ENCODE measurements around the gene RPS2.
A peak's percentile ranks its signal among the peaks of the same experiment; 100 is the strongest.

Gene RPS2

GRCh38 chr16:1933097-1933661, 31.4 kb downstream of the RPS2 start:
- peaks cover 12% of the 10 kb centered on the region for H3K36me3 ChIP-seq (ENCODE audit: insufficient read depth, insufficient read length, low read length)
- peaks cover 8% of the 10 kb centered on the region; the same call in 1 of the 2 replicates for H3K9me3 ChIP-seq (ENCODE audit: insufficient read depth, low read length)
- TF ChIP-seq ZNF274 (IDR thresholded peaks at IDR 0.05; ENCODE audit: low read depth, low read length) (no peak), SUZ12 (IDR thresholded peaks at IDR 0.05; ENCODE audit: extremely low read depth, insufficient read depth, insufficient read length) (no peak), YY1 (IDR thresholded peaks at IDR 0.05; ENCODE audit: insufficient read depth, insufficient read length) (no peak)
- DNase-seq (ENCODE audit: low read depth, low spot score): no peak
- no peak overlapping the region for H3K4me3 ChIP-seq (ENCODE audit: insufficient read length, low read depth)
- peak overlapping the region; percentile 58 for H3K9ac ChIP-seq (ENCODE audit: insufficient read length, low read depth)
- H3K27me3 ChIP-seq (ENCODE audit: insufficient read depth, insufficient read length): peaks cover 8% of the 10 kb centered on the region
- peaks cover 21% of the 10 kb centered on the region for H3K4me1 ChIP-seq (ENCODE audit: insufficient read depth, insufficient read length)

- H3K27me3 ChIP-seq (ENCODE audit: insufficient read depth, insufficient read length): peaks cover 8% of the 10 kb centered on the region
- H3K4me3 ChIP-seq (ENCODE audit: insufficient read length, low read depth): no peak overlapping the region
- peaks cover 8% of the 10 kb centered on the region; the same call in 1 of the 2 replicates for H3K9me3 ChIP-seq (ENCODE audit: insufficient read depth, low read length)
- TF ChIP-seq SUZ12 (IDR thresholded peaks at IDR 0.05; ENCODE audit: extremely low read depth, insufficient read depth, insufficient read length) (no peak), YY1 (IDR thresholded peaks at IDR 0.05; ENCODE audit: insufficient read depth, insufficient read length) (no peak), ZNF274 (IDR thresholded peaks at IDR 0.05; ENCODE audit: low read depth, low read length) (no peak)
- peaks cover 5% of the 10 kb centered on the region for H3K36me3 ChIP-seq (ENCODE audit: insufficient read depth, insufficient read length, low read length)
- peak overlapping the region; percentile 58 for H3K9ac ChIP-seq (ENCODE audit: insufficient read length, low read depth)
- DNase-seq (ENCODE audit: low read depth, low spot score): no peak
- peaks cover 21% of the 10 kb centered on the region for H3K4me1 ChIP-seq (ENCODE audit: insufficient read depth, insufficient read length)
These were observed 32.3 kb downstream of the RPS2 start for GRCh38 chr16:1932050-1933028.

GRCh38 chr16:1930338-1930720, 34.3 kb downstream of the RPS2 start:
- TF ChIP-seq SUZ12 (IDR thresholded peaks at IDR 0.05; ENCODE audit: extremely low read depth, insufficient read depth, insufficient read length) (no peak), YY1 (IDR thresholded peaks at IDR 0.05; ENCODE audit: insufficient read depth, insufficient read length) (no peak), ZNF274 (IDR thresholded peaks at IDR 0.05; ENCODE audit: low read depth, low read length) (no peak)
- Histone ChIP-seq H3K4me3 (ENCODE audit: insufficient read length, low read depth) (no peak overlapping the region), H3K36me3 (ENCODE audit: insufficient read depth, insufficient read length, low read length) (no peaks in the 10 kb centered on the region), H3K9ac (ENCODE audit: insufficient read length, low read depth) (no peak overlapping the region), H3K27me3 (ENCODE audit: insufficient read depth, insufficient read length) (peaks cover 8% of the 10 kb centered on the region), H3K4me1 (ENCODE audit: insufficient read depth, insufficient read length) (peaks cover 20% of the 10 kb centered on the region), H3K9me3 (ENCODE audit: insufficient read depth, low read length) (peaks cover 8% of the 10 kb centered on the region; the same call in 1 of the 2 replicates)
- DNase-seq (ENCODE audit: low read depth, low spot score): no peak

GRCh38 chr16:1929578-1930337, 34.9 kb downstream of the RPS2 start:
- peaks cover 8% of the 10 kb centered on the region; the same call in 1 of the 2 replicates for H3K9me3 ChIP-seq (ENCODE audit: insufficient read depth, low read length)
- no peaks in the 10 kb centered on the region for H3K36me3 ChIP-seq (ENCODE audit: insufficient read depth, insufficient read length, low read length)
- H3K9ac ChIP-seq (ENCODE audit: insufficient read length, low read depth): peak overlapping the region; percentile 61
- peaks cover 20% of the 10 kb centered on the region for H3K4me1 ChIP-seq (ENCODE audit: insufficient read depth, insufficient read length)
- DNase-seq (ENCODE audit: low read depth, low spot score): peak; percentile 71
- H3K4me3 ChIP-seq (ENCODE audit: insufficient read length, low read depth): peak overlapping the region; percentile 38
- peaks cover 8% of the 10 kb centered on the region for H3K27me3 ChIP-seq (ENCODE audit: insufficient read depth, insufficient read length)
- no peak for TF ChIP-seq SUZ12 (IDR thresholded peaks at IDR 0.05; ENCODE audit: extremely low read depth, insufficient read depth, insufficient read length)
- TF ChIP-seq ZNF274 (IDR thresholded peaks at IDR 0.05; ENCODE audit: low read depth, low read length): no peak
- TF ChIP-seq YY1 (IDR thresholded peaks at IDR 0.05; ENCODE audit: insufficient read depth, insufficient read length): no peak

GRCh38 chr16:1929105-1929504, 35.5 kb downstream of the RPS2 start:
- no peaks in the 10 kb centered on the region for H3K36me3 ChIP-seq (ENCODE audit: insufficient read depth, insufficient read length, low read length)
- peak overlapping the region; percentile 38 for H3K4me3 ChIP-seq (ENCODE audit: insufficient read length, low read depth)
- H3K9ac ChIP-seq (ENCODE audit: insufficient read length, low read depth): peak overlapping the region; percentile 61
- peaks cover 8% of the 10 kb centered on the region for H3K27me3 ChIP-seq (ENCODE audit: insufficient read depth, insufficient read length)
- peaks cover 27% of the 10 kb centered on the region for H3K4me1 ChIP-seq (ENCODE audit: insufficient read depth, insufficient read length)
- no peak for TF ChIP-seq YY1 (IDR thresholded peaks at IDR 0.05; ENCODE audit: insufficient read depth, insufficient read length)
- TF ChIP-seq ZNF274 (IDR thresholded peaks at IDR 0.05; ENCODE audit: low read depth, low read length): no peak
- no peak for TF ChIP-seq SUZ12 (IDR thresholded peaks at IDR 0.05; ENCODE audit: extremely low read depth, insufficient read depth, insufficient read length)
- H3K9me3 ChIP-seq (ENCODE audit: insufficient read depth, low read length): peaks cover 8% of the 10 kb centered on the region; the same call in 1 of the 2 replicates
- DNase-seq (ENCODE audit: low read depth, low spot score): no peak

- Histone ChIP-seq H3K4me1 (ENCODE audit: insufficient read depth, insufficient read length) (peaks cover 22% of the 10 kb centered on the region), H3K9ac (ENCODE audit: insufficient read length, low read depth) (no peak overlapping the region), H3K27me3 (ENCODE audit: insufficient read depth, insufficient read length) (peaks cover 26% of the 10 kb centered on the region), H3K36me3 (ENCODE audit: insufficient read depth, insufficient read length, low read length) (no peaks in the 10 kb centered on the region), H3K9me3 (ENCODE audit: insufficient read depth, low read length) (peaks cover 8% of the 10 kb centered on the region; the same call in 1 of the 2 replicates), H3K4me3 (ENCODE audit: insufficient read length, low read depth) (no peak overlapping the region)
- DNase-seq (ENCODE audit: low read depth, low spot score): peak; percentile 42
- TF ChIP-seq YY1 (IDR thresholded peaks at IDR 0.05; ENCODE audit: insufficient read depth, insufficient read length): no peak
- TF ChIP-seq ZNF274 (IDR thresholded peaks at IDR 0.05; ENCODE audit: low read depth, low read length): no peak
- no peak for TF ChIP-seq SUZ12 (IDR thresholded peaks at IDR 0.05; ENCODE audit: extremely low read depth, insufficient read depth, insufficient read length)
These were observed 38.4 kb downstream of the RPS2 start for GRCh38 chr16:1926271-1926670.
